Transverse colon (tissue), 4 donors: Measurements from ENCODE around the gene SVIL.

ENCODE experiments used
- CTCF ChIP-seq, 5 experiments: fragments of 200-600 bp in 3 of 5; fragments of 450-650 bp in 2 of 5; sonication (generic) in 3 of 5; IDR thresholded peaks; 1 replicate in 2 of 5; 2 replicates in 3 of 5; pipeline ENCODE4 v1.5.1; 2016 to 2017; ENCODE audit warnings: antibody characterized with exemption in 5 of 5, inconsistent platforms in 3 of 5, mild to moderate bottlenecking in 2 of 5, moderate library complexity in 1 of 5
- POLR2AphosphoS5 ChIP-seq, 3 donors: sonication (generic); formaldehyde crosslinking; IDR thresholded peaks; one replicate each; pipeline ENCODE4 v1.6.1; 2016; ENCODE audit warnings: antibody characterized with exemption in 3 of 3

DNA sequence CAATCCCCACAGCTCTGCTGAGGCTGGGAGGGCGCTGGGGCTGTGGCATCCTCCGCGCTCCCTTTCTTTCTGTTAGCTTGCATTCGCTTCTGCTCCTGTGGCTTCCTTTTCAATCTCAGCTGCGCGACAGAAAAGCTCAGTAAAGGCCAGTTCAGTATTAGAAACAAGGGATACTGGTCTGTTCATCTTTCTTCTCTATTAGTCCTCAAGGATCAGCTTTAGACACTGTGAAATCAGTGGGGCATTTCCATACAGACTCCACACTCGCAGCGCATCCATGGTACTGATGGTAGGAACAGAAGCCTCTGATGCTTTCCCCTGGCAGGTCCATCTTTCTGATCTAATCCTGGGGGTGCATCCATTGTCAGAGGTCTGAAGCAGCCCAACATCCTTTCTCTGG lies 182.2 kb downstream of the SVIL start:
- TF ChIP-seq POLR2AphosphoS5 (IDR thresholded peaks at IDR 0.05) (no peak), CTCF (IDR thresholded peaks at IDR 0.05) (no peak)
